ENCODE results near the gene FOXC2.

The FOXC2 gene

GRCh38 chr16:86566601-86566965, at the start of gene FOXC2:
TSS of gene FOXC2 (plus strand) at chr16:86566829. CDS start at chr16:86567336, 507 bp downstream.
- peak; percentile 88 for DNase-seq (ENCODE audit: low read depth)

- no peak for DNase-seq (ENCODE audit: low read depth)
Observed at GRCh38 chr16:86517033-86517432, 49.6 kb upstream of the FOXC2 start.

- DNase-seq (ENCODE audit: low read depth) = no peak
Observed at GRCh38 chr16:86517652-86518258, 48.9 kb upstream of the FOXC2 start.

- DNase-seq (ENCODE audit: low read depth) = no peak
Observed at GRCh38 chr16:86519007-86519648, 47.5 kb upstream of the FOXC2 start.

- peak; percentile 23 for DNase-seq (ENCODE audit: low read depth)
Observed at GRCh38 chr16:86519649-86520316, 46.8 kb upstream of the FOXC2 start.

- DNase-seq (ENCODE audit: low read depth) = no peak
Observed at GRCh38 chr16:86520317-86521210, 46.1 kb upstream of the FOXC2 start.

- no peak for DNase-seq (ENCODE audit: low read depth)
Observed at GRCh38 chr16:86521236-86522197, 45.1 kb upstream of the FOXC2 start.

- DNase-seq (ENCODE audit: low read depth) = no peak
Observed at GRCh38 chr16:86522634-86523033, 44.0 kb upstream of the FOXC2 start.

- DNase-seq (ENCODE audit: low read depth) = no peak
Observed at GRCh38 chr16:86523166-86523740, 43.4 kb upstream of the FOXC2 start.

- DNase-seq (ENCODE audit: low read depth) = no peak
Observed at GRCh38 chr16:86524029-86524428, 42.6 kb upstream of the FOXC2 start.

- DNase-seq (ENCODE audit: low read depth) = no peak
Observed at GRCh38 chr16:86525696-86526095, 40.9 kb upstream of the FOXC2 start.

GRCh38 chr16:86527366-86527765, 39.3 kb upstream of the FOXC2 start:
- no peak for DNase-seq (ENCODE audit: low read depth)

GRCh38 chr16:86528061-86528929, 38.3 kb upstream of the FOXC2 start:
- DNase-seq (ENCODE audit: low read depth) = no peak

- DNase-seq (ENCODE audit: low read depth) = no peak
Observed at GRCh38 chr16:86529160-86529559, 37.5 kb upstream of the FOXC2 start.

- no peak for DNase-seq (ENCODE audit: low read depth)
Observed at GRCh38 chr16:86530251-86531190, 36.1 kb upstream of the FOXC2 start.

- DNase-seq (ENCODE audit: low read depth) = no peak
Observed at GRCh38 chr16:86531191-86531545, 35.5 kb upstream of the FOXC2 start.

GRCh38 chr16:86531641-86532525, 34.7 kb upstream of the FOXC2 start:
- DNase-seq (ENCODE audit: low read depth) = no peak

- no peak for DNase-seq (ENCODE audit: low read depth)
Observed at GRCh38 chr16:86532526-86532815, 34.2 kb upstream of the FOXC2 start.

Measured in HS-27A (cell line).